Uterus (tissue), 2 donors: ENCODE measurements around the gene LMO7.

Experiments used
- CTCF ChIP-seq, 4 experiments: fragments of 200-600 bp in 2 of 4; fragments of 450-650 bp in 2 of 4; sonication (generic) in 2 of 4; IDR thresholded peaks; one replicate each; pipeline ENCODE4 v1.5.1; 2016 to 2019; ENCODE audit warnings: antibody characterized with exemption in 4 of 4, mild to moderate bottlenecking in 2 of 4, moderate library complexity in 1 of 4
- POLR2A ChIP-seq, 2 donors: fragments of 450-650 bp; IDR thresholded peaks; one replicate each; pipeline ENCODE4 v1.6.1; 2016; ENCODE audit warnings: antibody characterized with exemption in 2 of 2, mild to moderate bottlenecking in 1 of 2, moderate library complexity in 1 of 2

- TF ChIP-seq CTCF (IDR thresholded peaks at IDR 0.05) (no peak), POLR2A (IDR thresholded peaks at IDR 0.05) (no peak)
Measured at GRCh38 chr13:75600371-75600770, 35.8 kb upstream of the LMO7 start.
